ENCODE data around the gene COL27A1. TPM values are rescaled to one million over a fixed set of nuclear protein-coding genes. Genes with fewer than 3 reads are reported as not detected.

The COL27A1 gene
- total and polyA plus RNA-seq, 2 experiments from 2014 or later, result 10.5 to 18.0 TPM

DNA sequence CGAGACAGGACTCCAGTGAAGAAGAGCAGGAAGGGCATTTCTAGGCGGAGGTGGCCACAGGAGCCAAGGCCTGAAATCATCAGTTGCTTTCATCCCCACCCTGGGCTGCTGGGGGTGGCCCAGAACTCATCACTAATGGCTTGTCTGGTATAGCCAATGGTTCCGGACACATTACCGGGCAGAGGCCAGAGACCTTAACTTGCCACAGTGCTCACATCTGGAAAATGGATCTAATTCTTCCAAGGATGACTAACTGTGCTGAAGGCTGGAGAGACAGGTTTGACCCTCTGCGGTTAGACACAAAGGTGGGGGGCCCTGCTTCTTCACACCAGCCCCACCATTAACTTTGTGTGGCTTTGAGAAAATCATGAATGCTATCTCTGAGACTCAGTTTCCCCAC, 6.2 kb upstream of the COL27A1 start (continued):
- no peak for TF ChIP-seq ZNF462 (CRISPR knock-in tag; IDR thresholded peaks at IDR 0.05)

- TF ChIP-seq ZNF114 (CRISPR knock-in tag; IDR thresholded peaks at IDR 0.05), result no peak
- Histone ChIP-seq H3K36me3 (ENCODE audit: insufficient read depth) (no peaks in the 10 kb centered on the region), H3K9me2 (ENCODE audit: insufficient read depth) (no peaks in the 10 kb centered on the region), H2AFZ (no peak overlapping the region), H4K20me1 (replicated peaks; ENCODE audit: insufficient read depth) (no peaks in the 10 kb centered on the region), H3K4me1 (ENCODE audit: insufficient read depth) (peaks cover 22% of the 10 kb centered on the region), H3K4me3 (no peak overlapping the region), H3K27me3 (ENCODE audit: insufficient read depth) (peaks cover 26% of the 10 kb centered on the region), H3K4me2 (no peak overlapping the region), H3K27ac (ENCODE audit: low read depth) (no peak overlapping the region), H3K79me2 (replicated peaks; ENCODE audit: insufficient read depth) (no peaks in the 10 kb centered on the region), H3F3A (replicated peaks; ENCODE audit: low read depth) (no peaks in the 10 kb centered on the region)
- ATAC-seq (no peak), DNase-seq (ENCODE audit: low spot score) (no peak)
- Mint-ChIP-seq H3K36me3 (ENCODE audit: low read depth) (no peaks in the 10 kb centered on the region), H3K27me3 (ENCODE audit: insufficient read depth, low read depth, poor library complexity) (peaks cover 28% of the 10 kb centered on the region), H3K4me1 (peaks cover 16% of the 10 kb centered on the region), H3K4me3 (no peak overlapping the region), H3K27ac (no peak overlapping the region), H3K9me3 (no peaks in the 10 kb centered on the region)
These were observed 5.5 kb upstream of the COL27A1 start for GRCh38 chr9:114149765-114150340.

GRCh38 chr9:114150608-114151007, 4.7 kb upstream of the COL27A1 start:
- Mint-ChIP-seq H3K36me3 (ENCODE audit: low read depth) (no peaks in the 10 kb centered on the region), H3K27me3 (ENCODE audit: insufficient read depth, low read depth, poor library complexity) (peaks cover 34% of the 10 kb centered on the region), H3K4me3 (no peak overlapping the region), H3K9me3 (no peaks in the 10 kb centered on the region), H3K4me1 (peaks cover 17% of the 10 kb centered on the region), H3K27ac (no peak overlapping the region)
- Histone ChIP-seq H3K4me2 (no peak overlapping the region), H3F3A (replicated peaks; ENCODE audit: low read depth) (no peaks in the 10 kb centered on the region), H3K27me3 (ENCODE audit: insufficient read depth) (peaks cover 30% of the 10 kb centered on the region), H3K79me2 (replicated peaks; ENCODE audit: insufficient read depth) (no peaks in the 10 kb centered on the region), H3K36me3 (ENCODE audit: insufficient read depth) (no peaks in the 10 kb centered on the region), H4K20me1 (replicated peaks; ENCODE audit: insufficient read depth) (no peaks in the 10 kb centered on the region), H3K4me1 (ENCODE audit: insufficient read depth) (peaks cover 24% of the 10 kb centered on the region), H2AFZ (no peak overlapping the region), H3K27ac (ENCODE audit: low read depth) (no peak overlapping the region), H3K9me2 (ENCODE audit: insufficient read depth) (no peaks in the 10 kb centered on the region), H3K4me3 (no peak overlapping the region)
- no peak for ATAC-seq
- no peak for DNase-seq (ENCODE audit: low spot score)
- TF ChIP-seq POLR2AphosphoS5 (IDR thresholded peaks at IDR 0.05; ENCODE audit: low read depth) (no peak), EZH2phosphoT487 (IDR thresholded peaks at IDR 0.05; ENCODE audit: unreplicated experiment) (no peak), REST (IDR thresholded peaks at IDR 0.05; ENCODE audit: unreplicated experiment) (no peak), STAT1 (IDR thresholded peaks at IDR 0.05; ENCODE audit: unreplicated experiment) (no peak), NANOG (IDR thresholded peaks at IDR 0.05; ENCODE audit: borderline replicate concordance) (no peak)

Measured in GM23338 (cell line).